Brain microvascular endothelial cell (primary cell): ENCODE data around the gene VPS13D.

Experiments used
- DNase-seq: peaks from one replicate; pipeline ENCODE4 v3.0.0-alpha.2; 2020
- H3K27ac ChIP-seq: fragments of 250-450 bp; sonication (Bioruptor Pico); 2 replicates; pipeline ENCODE4 v1.5.1; 2020; ENCODE audit warnings: mild to moderate bottlenecking, moderate library complexity
- H3K27me3 ChIP-seq: fragments of 250-450 bp; sonication (Bioruptor Pico); replicated peaks from 2 replicates; pipeline ENCODE4 v1.5.1; 2020; ENCODE audit warnings: mild to moderate bottlenecking
- H3K36me3 ChIP-seq: fragments of 250-450 bp; sonication (Bioruptor Pico); replicated peaks from 2 replicates; pipeline ENCODE4 v1.5.1; 2020; ENCODE audit warnings: mild to moderate bottlenecking
- H3K4me3 ChIP-seq: 2 replicates; pipeline ENCODE4 v1.5.1; 2011; ENCODE audit warnings: low read depth, mild to moderate bottlenecking, control low read depth, low read length, moderate library complexity
- CTCF ChIP-seq: IDR thresholded peaks from 2 replicates; pipeline ENCODE4 v1.5.1; 2011; ENCODE audit warnings: low read depth, mild to moderate bottlenecking, moderate library complexity, low read length, control low read depth, inconsistent platforms; ENCODE audit errors: missing control alignments
- in situ Hi-C: cut with HindIII; loops from 2 replicates; pipeline ENCODE4 v1.10.0; 2017; ENCODE audit warnings: low sequenced_read_pairs, low pct_ligation_motif_present

The VPS13D gene

DNA sequence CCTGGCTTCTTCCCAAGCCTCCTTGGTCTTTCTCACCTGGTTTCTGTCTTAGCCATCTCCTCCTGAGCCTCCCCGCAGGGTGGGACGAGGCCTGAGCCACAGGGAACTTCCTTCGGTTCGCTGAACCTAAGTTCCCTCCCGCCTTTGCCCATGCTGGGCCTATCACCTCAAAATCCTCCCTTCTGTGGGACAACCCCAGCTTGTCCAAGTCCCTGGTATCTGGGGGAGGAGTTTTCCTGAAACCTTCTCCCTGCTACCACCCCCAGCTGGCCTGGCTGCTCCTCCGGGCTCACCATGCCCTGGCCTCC, 27.7 kb upstream of the VPS13D start:
- no peak overlapping the region for H3K27ac ChIP-seq
- no peak for TF ChIP-seq CTCF
- no peak for DNase-seq
- no peak overlapping the region for H3K4me3 ChIP-seq
- H3K36me3 ChIP-seq, result no peaks in the 10 kb centered on the region
- in situ Hi-C loops, result no loop called here
- no peaks in the 10 kb centered on the region for H3K27me3 ChIP-seq

- Histone ChIP-seq H3K27me3 (no peaks in the 10 kb centered on the region), H3K27ac (no peak overlapping the region), H3K4me3 (no peak overlapping the region), H3K36me3 (no peaks in the 10 kb centered on the region)
- no peak for DNase-seq
- in situ Hi-C loops, result no loop called here
- no peak for TF ChIP-seq CTCF
Measured at GRCh38 chr1:12202577-12202976, 27.3 kb upstream of the VPS13D start.

DNA sequence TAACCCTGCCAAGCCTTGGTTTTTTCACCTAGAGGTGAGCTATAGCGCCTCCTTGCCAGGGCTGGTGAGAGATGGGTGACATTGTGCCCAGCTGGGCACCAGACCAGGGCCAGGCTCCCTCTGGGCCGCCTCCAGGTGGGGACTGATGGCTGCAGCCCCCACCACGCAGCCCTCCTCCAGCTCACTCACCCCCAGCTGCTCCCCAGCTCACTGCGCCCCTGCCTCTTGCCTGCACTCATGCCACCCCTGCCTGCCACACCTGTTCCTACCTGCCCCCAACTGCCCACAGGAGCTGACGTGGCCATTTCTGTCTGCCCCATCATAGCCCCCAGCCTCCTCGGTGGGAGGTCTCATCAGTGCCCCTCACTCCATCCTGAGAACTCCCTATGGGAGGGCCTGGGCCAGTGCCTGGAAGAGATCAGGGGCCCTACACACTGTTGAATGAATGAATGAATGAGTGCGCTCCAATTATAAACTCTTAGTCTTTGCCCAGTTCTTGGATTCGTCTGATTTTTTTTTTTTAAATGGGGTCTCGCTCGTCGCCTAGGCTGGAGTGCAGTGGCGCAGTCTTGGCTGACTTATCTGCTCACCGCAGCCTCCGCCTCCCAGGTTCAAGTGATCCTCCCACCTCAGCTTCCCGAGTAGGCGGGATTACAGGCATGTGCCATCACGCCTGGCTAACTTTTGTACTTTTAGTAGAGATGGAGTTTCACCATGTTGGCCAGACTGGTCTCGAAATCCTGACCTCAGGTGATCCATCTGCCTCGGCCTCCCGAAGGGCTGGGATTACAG, 26.4 kb upstream of the VPS13D start:
- Histone ChIP-seq H3K36me3 (no peaks in the 10 kb centered on the region), H3K27me3 (no peaks in the 10 kb centered on the region), H3K4me3 (no peak overlapping the region), H3K27ac (no peak overlapping the region)
- no peak for TF ChIP-seq CTCF
- in situ Hi-C loops, result no loop called here
- no peak for DNase-seq

- in situ Hi-C loops, result no loop called here
- no peak for TF ChIP-seq CTCF
- no peak for DNase-seq
- Histone ChIP-seq H3K27me3 (no peaks in the 10 kb centered on the region), H3K4me3 (no peak overlapping the region), H3K27ac (no peak overlapping the region), H3K36me3 (no peaks in the 10 kb centered on the region)
Measured at GRCh38 chr1:12204140-12204539, 25.7 kb upstream of the VPS13D start.

DNA sequence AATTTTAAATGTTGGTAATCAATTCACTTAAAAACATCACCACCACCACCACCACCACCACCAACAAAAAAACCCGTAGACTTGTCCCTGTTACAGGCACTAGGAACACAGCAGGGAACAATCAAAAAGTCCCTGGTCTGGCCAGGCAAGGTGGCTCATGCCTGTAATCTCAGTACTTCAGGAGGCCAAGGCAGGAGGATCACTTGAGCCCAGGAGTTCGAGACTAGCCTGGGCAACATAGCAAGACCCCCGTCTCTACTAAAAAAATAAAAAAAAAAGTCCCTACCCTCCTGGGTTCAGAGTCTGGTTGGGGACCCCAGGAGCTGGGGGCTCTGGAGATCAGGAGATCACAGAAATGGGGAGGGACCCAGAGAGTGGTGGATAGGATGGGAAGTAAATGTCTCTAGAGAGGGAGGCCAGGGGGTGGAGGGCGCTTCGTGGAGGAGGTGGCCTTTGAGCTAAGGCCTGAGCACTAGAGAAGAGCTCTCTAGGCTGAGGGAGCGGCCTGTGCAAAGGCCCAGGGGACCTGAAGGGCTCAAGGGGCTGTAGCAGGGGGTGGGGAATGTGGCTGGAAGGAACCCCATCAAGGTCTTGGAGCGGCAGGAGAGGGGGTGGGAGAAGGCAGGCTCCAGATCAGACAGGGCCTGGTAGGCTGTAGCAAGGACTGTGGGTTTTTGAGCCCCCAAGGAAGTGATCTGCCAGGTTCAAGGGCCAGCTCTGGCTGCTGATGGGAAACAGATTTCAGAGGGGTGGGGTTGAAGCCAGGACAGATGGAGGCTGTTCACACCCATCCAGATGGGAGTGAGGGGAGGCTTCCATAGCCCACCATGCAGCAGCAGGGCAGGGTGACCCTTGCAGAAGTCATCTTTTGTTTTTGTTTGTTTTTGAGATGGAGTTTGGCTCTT, 24.8 kb upstream of the VPS13D start:
- no peak for DNase-seq
- no peaks in the 10 kb centered on the region for H3K27me3 ChIP-seq
- no peak overlapping the region for H3K27ac ChIP-seq
- in situ Hi-C loops, result no loop called here
- no peak for TF ChIP-seq CTCF
- no peaks in the 10 kb centered on the region for H3K36me3 ChIP-seq
- H3K4me3 ChIP-seq, result no peak overlapping the region

- Histone ChIP-seq H3K4me3 (no peak overlapping the region), H3K27me3 (no peaks in the 10 kb centered on the region), H3K36me3 (no peaks in the 10 kb centered on the region), H3K27ac (no peak overlapping the region)
- in situ Hi-C loops, result no loop called here
- no peak for TF ChIP-seq CTCF
- DNase-seq, result no peak
Measured at GRCh38 chr1:12206238-12206637, 23.6 kb upstream of the VPS13D start.
